ENCODE data around the gene EIF3K. TPM values are rescaled to one million over a fixed set of nuclear protein-coding genes. Genes with fewer than 3 reads are reported as not detected.

The EIF3K gene
- total RNA-seq, 1 experiment from 2014 or later, result 320 TPM

- Histone ChIP-seq H3K9me3 (replicated peaks) (no peaks in the 10 kb centered on the region), H3K4me1 (no peaks in the 10 kb centered on the region), H3K36me3 (peaks cover 36% of the 10 kb centered on the region), H3K4me3 (no peak overlapping the region), H3K27ac (no peak overlapping the region), H3K27me3 (no peaks in the 10 kb centered on the region)
- no peak for DNase-seq
Measured at GRCh38 chr19:38632476-38633213, 13.7 kb downstream of the EIF3K start.

GRCh38 chr19:38634757-38635482, 15.9 kb downstream of the EIF3K start:
- DNase-seq, result peak; percentile 77 to 93
- Histone ChIP-seq H3K27ac (no peak overlapping the region), H3K4me3 (no peak overlapping the region), H3K27me3 (no peaks in the 10 kb centered on the region), H3K36me3 (peaks cover 21% of the 10 kb centered on the region), H3K4me1 (no peaks in the 10 kb centered on the region), H3K9me3 (replicated peaks) (no peaks in the 10 kb centered on the region)

GRCh38 chr19:38635483-38636399, 16.8 kb downstream of the EIF3K start:
- Histone ChIP-seq H3K27me3 (no peaks in the 10 kb centered on the region), H3K4me3 (no peak overlapping the region), H3K9me3 (replicated peaks) (no peaks in the 10 kb centered on the region), H3K4me1 (no peaks in the 10 kb centered on the region), H3K27ac (no peak overlapping the region), H3K36me3 (peaks cover 14% of the 10 kb centered on the region)
- DNase-seq, result no peak

GRCh38 chr19:38638461-38638860, 19.5 kb downstream of the EIF3K start:
- H3K27ac ChIP-seq, result no peak overlapping the region
- peaks cover 9% of the 10 kb centered on the region; the same call in 1 of the 2 replicates for H3K36me3 ChIP-seq
- H3K4me3 ChIP-seq, result no peak overlapping the region
- no peaks in the 10 kb centered on the region for H3K4me1 ChIP-seq
- H3K27me3 ChIP-seq, result no peaks in the 10 kb centered on the region
- no peaks in the 10 kb centered on the region for H3K9me3 ChIP-seq (replicated peaks)
- no peak for DNase-seq

DNA sequence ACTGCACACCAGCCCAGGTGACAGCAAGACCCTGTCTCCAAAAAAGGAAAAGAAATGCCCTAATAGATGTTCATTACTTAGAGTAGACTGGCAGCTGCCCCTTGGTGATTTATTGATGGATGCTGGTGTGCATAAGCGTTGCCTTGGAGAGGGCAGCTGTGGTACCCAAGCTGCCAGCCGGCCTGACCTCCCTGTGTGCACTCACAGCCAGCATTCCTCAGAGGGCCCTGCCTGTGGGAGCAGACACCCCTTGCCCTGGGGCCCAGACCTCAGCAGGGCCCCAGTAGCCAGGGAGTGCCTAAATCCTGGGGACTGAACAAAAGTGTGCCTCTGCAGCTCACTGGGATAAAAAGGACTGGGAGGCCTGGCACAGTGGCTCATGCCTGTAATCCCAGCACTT, 20.7 kb downstream of the EIF3K start:
- Histone ChIP-seq H3K4me1 (no peaks in the 10 kb centered on the region), H3K27me3 (no peaks in the 10 kb centered on the region), H3K4me3 (no peak overlapping the region), H3K27ac (no peak overlapping the region), H3K36me3 (0 out of 2 replicates have a peak, but pooled peaks cover 7% of the 10 kb centered on the region), H3K9me3 (replicated peaks) (no peaks in the 10 kb centered on the region)
- DNase-seq, result no peak

DNA sequence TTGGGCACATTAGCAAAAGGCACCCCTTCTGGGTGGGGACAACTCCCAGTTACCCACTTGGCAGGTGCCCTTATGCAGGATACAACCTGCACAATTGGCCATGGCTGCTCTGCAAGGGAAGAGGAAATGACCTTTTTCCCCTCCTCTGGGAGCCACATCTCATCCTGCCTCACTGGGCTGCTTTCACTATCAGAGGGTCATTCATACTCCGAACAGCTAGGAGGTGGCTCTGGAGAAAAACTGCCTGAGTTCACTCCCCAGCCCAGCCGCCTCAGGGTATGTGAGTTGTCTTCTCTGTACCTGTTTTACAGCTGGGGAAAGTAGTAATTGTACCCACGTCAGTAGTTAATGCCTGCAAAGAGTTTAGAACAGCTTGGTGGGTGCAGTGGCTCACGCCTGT, 21.4 kb downstream of the EIF3K start:
- Histone ChIP-seq H3K9me3 (replicated peaks) (no peaks in the 10 kb centered on the region), H3K36me3 (0 out of 2 replicates have a peak, but pooled peaks cover 7% of the 10 kb centered on the region), H3K4me1 (no peaks in the 10 kb centered on the region), H3K4me3 (no peak overlapping the region), H3K27me3 (no peaks in the 10 kb centered on the region), H3K27ac (no peak overlapping the region)
- DNase-seq, result no peak

DNA sequence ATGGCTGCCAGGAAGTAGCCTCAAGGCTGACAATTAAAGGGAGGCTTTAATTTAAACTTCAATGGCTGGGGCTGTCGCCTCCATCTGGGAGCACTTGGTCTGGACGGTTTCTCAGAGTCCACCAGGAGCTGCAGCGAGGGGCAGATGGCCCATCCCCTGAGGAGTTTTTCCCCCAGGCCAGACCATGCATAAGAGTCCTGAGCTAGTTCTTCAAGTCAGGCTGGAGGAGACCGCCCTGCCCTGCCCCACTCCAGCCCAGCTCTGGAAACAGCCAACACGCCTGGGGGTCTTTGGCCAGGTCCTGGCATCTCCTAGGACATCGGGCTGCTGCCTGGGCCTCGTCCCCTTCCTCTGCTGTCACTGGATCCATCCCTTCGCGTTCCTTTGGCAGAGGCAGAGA, 23.2 kb downstream of the EIF3K start:
- Histone ChIP-seq H3K27ac (no peak overlapping the region), H3K36me3 (no peaks in the 10 kb centered on the region), H3K27me3 (no peaks in the 10 kb centered on the region), H3K4me1 (no peaks in the 10 kb centered on the region), H3K4me3 (no peak overlapping the region), H3K9me3 (replicated peaks) (no peaks in the 10 kb centered on the region)
- no peak for DNase-seq

DNA sequence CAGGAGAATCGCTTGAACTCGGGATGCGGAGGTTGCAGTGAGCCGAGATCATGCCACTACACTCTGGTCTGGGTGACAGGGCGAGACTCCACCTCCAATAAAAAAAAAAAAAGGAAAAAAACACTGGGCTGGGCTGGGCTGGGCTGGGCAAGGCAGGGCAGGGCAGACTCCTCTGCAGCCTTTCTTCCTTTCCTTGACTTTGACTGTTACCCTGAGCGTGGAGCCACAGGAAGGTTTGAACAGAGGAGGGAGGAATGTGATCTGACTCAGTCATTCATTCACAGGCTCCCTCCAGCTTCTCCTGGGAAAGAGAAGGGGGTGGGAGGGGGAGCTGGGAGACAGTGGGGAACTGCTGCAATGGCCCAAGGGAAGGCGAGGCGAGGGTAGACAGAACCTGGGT, 25.7 kb downstream of the EIF3K start:
- Histone ChIP-seq H3K36me3 (no peaks in the 10 kb centered on the region), H3K27me3 (no peaks in the 10 kb centered on the region), H3K4me1 (0 out of 2 replicates have a peak, but pooled peaks cover 4% of the 10 kb centered on the region), H3K27ac (no peak overlapping the region), H3K9me3 (replicated peaks) (no peaks in the 10 kb centered on the region), H3K4me3 (no peak overlapping the region)
- DNase-seq, result no peak

GRCh38 chr19:38647368-38647965, 28.5 kb downstream of the EIF3K start, which contains the start of gene ACTN4:
Gene ACTN4 (plus strand): TSS chr19:38647649. CDS start chr19:38647746, 97 bp downstream.
- H3K36me3 ChIP-seq, result no peaks in the 10 kb centered on the region
- peaks cover 17% of the 10 kb centered on the region for H3K4me1 ChIP-seq
- DNase-seq, result peak; percentile 98
- H3K27me3 ChIP-seq, result no peaks in the 10 kb centered on the region
- peak within 1 kb of the TSS; percentile 51 for H3K27ac ChIP-seq
- H3K4me3 ChIP-seq, result peak within 1 kb of the TSS; percentile 77
- no peaks in the 10 kb centered on the region for H3K9me3 ChIP-seq (replicated peaks)

GRCh38 chr19:38647966-38648768, 29.2 kb downstream of the EIF3K start:
- Histone ChIP-seq H3K9me3 (replicated peaks) (no peaks in the 10 kb centered on the region), H3K36me3 (no peaks in the 10 kb centered on the region), H3K27me3 (no peaks in the 10 kb centered on the region), H3K4me3 (peak overlapping the region; percentile 77), H3K27ac (peak overlapping the region; percentile 51), H3K4me1 (peaks cover 24% of the 10 kb centered on the region)
- peak in 1 of 2 experiments; percentile 43 for DNase-seq

GRCh38 chr19:38648769-38649304, 29.8 kb downstream of the EIF3K start:
- H3K27me3 ChIP-seq, result no peaks in the 10 kb centered on the region
- H3K4me1 ChIP-seq, result peaks cover 31% of the 10 kb centered on the region
- DNase-seq, result no peak
- no peaks in the 10 kb centered on the region for H3K36me3 ChIP-seq
- H3K27ac ChIP-seq, result peak overlapping the region; percentile 51; the same call in 1 of the 2 replicates
- H3K4me3 ChIP-seq, result peak overlapping the region; percentile 77
- H3K9me3 ChIP-seq (replicated peaks), result no peaks in the 10 kb centered on the region

DNA sequence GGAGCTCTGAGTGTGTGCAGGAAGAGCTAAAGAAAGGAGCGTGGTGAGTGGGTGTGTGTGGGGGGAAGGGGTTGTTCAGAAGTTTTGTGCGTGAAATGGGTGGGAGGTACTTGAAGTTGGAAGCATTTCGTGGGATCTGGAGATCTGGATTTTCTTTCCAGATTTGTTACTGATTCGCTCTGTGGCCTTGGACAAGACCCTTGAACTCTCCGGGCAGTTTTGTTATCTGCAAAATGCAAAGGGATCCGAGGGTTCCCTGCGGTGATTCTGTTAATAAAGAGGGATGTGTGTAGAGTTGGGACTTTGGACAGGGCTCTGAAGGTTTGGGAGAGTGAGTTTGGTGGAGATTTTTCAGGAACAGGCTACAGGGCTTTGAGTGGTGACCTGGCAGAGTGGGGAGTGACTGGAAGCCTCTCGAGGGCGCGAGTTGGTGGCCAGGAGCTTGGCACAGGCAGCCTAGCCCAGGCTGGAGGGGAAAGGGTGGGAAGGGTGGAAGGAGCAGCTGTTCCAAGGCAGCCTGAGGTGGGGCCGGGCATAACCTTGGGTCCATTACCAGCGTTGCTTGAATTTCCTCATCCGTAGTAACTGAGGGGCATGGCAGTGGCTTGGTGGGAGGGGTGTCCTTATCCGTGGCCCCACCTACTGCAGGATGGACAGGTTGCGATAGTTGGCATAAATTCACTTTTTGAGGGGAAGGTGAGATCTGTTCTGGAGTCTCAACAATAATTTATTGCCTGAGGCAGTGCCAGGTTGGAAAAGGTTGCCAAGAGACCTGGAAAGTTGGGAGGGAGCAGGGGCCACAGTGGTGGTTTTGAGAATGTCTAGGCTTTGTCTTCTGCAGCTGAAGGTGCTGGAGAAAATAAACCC, 30.6 kb downstream of the EIF3K start:
- Histone ChIP-seq H3K36me3 (no peaks in the 10 kb centered on the region), H3K4me3 (peak overlapping the region; percentile 77)
- DNase-seq, result no peak

More for the DNA sequence above, 30.6 kb downstream of the EIF3K start:
- Histone ChIP-seq H3K9me3 (replicated peaks) (no peaks in the 10 kb centered on the region), H3K27ac (no peak overlapping the region), H3K27me3 (no peaks in the 10 kb centered on the region), H3K4me1 (peaks cover 38% of the 10 kb centered on the region)

Measured in SJCRH30 (cell line).